ENCODE measurements around the gene ARHGAP20.

Gene ARHGAP20

GRCh38 chr11:110750100-110750499 is 37.9 kb upstream of the ARHGAP20 start:
- Histone ChIP-seq H3K4me1 (ENCODE audit: control insufficient read depth, insufficient read depth, low read length) (no peaks in the 10 kb centered on the region), H3K4me3 (ENCODE audit: low read depth, low read length) (no peak overlapping the region), H3K27ac (ENCODE audit: extremely low read depth, low read depth, low read length) (no peak overlapping the region), H3K36me3 (ENCODE audit: control insufficient read depth in 2 of 2, insufficient read depth in 1 of 2, low read length in 2 of 2) (no peaks in the 10 kb centered on the region), H3K9me3 (ENCODE audit: control insufficient read depth, insufficient read depth, low read depth, low read length) (no peaks in the 10 kb centered on the region)
- TF ChIP-seq ZNF404 (tag by site-specific recombination; IDR thresholded peaks at IDR 0.05), result no peak
- TF ChIP-seq, protein P1, sequence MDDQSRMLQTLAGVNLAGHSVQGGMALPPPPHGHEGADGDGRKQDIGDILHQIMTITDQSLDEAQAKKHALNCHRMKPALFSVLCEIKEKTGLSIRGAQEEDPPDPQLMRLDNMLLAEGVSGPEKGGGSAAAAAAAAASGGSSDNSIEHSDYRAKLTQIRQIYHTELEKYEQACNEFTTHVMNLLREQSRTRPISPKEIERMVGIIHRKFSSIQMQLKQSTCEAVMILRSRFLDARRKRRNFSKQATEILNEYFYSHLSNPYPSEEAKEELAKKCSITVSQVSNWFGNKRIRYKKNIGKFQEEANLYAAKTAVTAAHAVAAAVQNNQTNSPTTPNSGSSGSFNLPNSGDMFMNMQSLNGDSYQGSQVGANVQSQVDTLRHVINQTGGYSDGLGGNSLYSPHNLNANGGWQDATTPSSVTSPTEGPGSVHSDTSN (CRISPR knock-in tag; IDR thresholded peaks at IDR 0.05), result no peak
- TF ChIP-seq, protein P2, sequence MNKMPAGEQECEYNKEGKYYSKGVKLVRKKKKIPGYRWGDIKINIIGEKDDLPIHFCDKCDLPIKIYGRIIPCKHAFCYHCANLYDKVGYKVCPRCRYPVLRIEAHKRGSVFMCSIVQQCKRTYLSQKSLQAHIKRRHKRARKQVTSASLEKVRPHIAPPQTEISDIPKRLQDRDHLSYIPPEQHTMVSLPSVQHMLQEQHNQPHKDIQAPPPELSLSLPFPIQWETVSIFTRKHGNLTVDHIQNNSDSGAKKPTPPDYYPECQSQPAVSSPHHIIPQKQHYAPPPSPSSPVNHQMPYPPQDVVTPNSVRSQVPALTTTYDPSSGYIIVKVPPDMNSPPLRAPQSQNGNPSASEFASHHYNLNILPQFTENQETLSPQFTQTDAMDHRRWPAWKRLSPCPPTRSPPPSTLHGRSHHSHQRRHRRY (tag by site-specific recombination; IDR thresholded peaks at IDR 0.05), result no peak
- TF ChIP-seq ZNF157 (tag by site-specific recombination; IDR thresholded peaks at IDR 0.05), result no peak
- no peak for TF ChIP-seq ZBTB8A (tag by site-specific recombination; IDR thresholded peaks at IDR 0.05)
- no peak for TF ChIP-seq ZNF174 (tag by site-specific recombination; IDR thresholded peaks at IDR 0.05)
- TF ChIP-seq ZNF292 (tag by site-specific recombination; IDR thresholded peaks at IDR 0.05; ENCODE audit: borderline replicate concordance, low read depth), result no peak
- no peak for TF ChIP-seq ZNF623 (tag by site-specific recombination; IDR thresholded peaks at IDR 0.05)
- TF ChIP-seq, protein P3, sequence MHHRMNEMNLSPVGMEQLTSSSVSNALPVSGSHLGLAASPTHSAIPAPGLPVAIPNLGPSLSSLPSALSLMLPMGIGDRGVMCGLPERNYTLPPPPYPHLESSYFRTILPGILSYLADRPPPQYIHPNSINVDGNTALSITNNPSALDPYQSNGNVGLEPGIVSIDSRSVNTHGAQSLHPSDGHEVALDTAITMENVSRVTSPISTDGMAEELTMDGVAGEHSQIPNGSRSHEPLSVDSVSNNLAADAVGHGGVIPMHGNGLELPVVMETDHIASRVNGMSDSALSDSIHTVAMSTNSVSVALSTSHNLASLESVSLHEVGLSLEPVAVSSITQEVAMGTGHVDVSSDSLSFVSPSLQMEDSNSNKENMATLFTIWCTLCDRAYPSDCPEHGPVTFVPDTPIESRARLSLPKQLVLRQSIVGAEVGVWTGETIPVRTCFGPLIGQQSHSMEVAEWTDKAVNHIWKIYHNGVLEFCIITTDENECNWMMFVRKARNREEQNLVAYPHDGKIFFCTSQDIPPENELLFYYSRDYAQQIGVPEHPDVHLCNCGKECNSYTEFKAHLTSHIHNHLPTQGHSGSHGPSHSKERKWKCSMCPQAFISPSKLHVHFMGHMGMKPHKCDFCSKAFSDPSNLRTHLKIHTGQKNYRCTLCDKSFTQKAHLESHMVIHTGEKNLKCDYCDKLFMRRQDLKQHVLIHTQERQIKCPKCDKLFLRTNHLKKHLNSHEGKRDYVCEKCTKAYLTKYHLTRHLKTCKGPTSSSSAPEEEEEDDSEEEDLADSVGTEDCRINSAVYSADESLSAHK (tag by site-specific recombination; IDR thresholded peaks at IDR 0.05), result no peak
- TF ChIP-seq, protein P4, sequence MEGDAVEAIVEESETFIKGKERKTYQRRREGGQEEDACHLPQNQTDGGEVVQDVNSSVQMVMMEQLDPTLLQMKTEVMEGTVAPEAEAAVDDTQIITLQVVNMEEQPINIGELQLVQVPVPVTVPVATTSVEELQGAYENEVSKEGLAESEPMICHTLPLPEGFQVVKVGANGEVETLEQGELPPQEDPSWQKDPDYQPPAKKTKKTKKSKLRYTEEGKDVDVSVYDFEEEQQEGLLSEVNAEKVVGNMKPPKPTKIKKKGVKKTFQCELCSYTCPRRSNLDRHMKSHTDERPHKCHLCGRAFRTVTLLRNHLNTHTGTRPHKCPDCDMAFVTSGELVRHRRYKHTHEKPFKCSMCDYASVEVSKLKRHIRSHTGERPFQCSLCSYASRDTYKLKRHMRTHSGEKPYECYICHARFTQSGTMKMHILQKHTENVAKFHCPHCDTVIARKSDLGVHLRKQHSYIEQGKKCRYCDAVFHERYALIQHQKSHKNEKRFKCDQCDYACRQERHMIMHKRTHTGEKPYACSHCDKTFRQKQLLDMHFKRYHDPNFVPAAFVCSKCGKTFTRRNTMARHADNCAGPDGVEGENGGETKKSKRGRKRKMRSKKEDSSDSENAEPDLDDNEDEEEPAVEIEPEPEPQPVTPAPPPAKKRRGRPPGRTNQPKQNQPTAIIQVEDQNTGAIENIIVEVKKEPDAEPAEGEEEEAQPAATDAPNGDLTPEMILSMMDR (tag by site-specific recombination; IDR thresholded peaks at IDR 0.05), result no peak
- TF ChIP-seq ZBTB44 (tag by site-specific recombination; IDR thresholded peaks at IDR 0.05), result no peak
- ChIA-PET CTCF (interaction anchor here (0.6 kb wide), 1 partner anchor 576 kb away, joined by 3 read pairs; no protein-coding TSS in a partner anchor), POLR2A (no interaction called here)

GRCh38 chr11:110747531-110747930 is 35.3 kb upstream of the ARHGAP20 start:
- no peak overlapping the region for H3K27ac ChIP-seq (ENCODE audit: extremely low read depth, low read depth, low read length)
- H3K36me3 ChIP-seq (ENCODE audit: control insufficient read depth in 2 of 2, insufficient read depth in 1 of 2, low read length in 2 of 2), result no peaks in the 10 kb centered on the region
- H3K4me1 ChIP-seq (ENCODE audit: control insufficient read depth, insufficient read depth, low read length), result no peaks in the 10 kb centered on the region
- ChIA-PET CTCF (no interaction called here), POLR2A (no interaction called here)
- no peak overlapping the region for H3K4me3 ChIP-seq (ENCODE audit: low read depth, low read length)
- no peaks in the 10 kb centered on the region for H3K9me3 ChIP-seq (ENCODE audit: control insufficient read depth, insufficient read depth, low read depth, low read length)
- no peak for TF ChIP-seq ZNF433 (tag by site-specific recombination; IDR thresholded peaks at IDR 0.05; ENCODE audit: low read depth)
- TF ChIP-seq ZNF660 (tag by site-specific recombination; IDR thresholded peaks at IDR 0.05), result no peak
- no peak for TF ChIP-seq ZNF670 (tag by site-specific recombination; IDR thresholded peaks at IDR 0.05; ENCODE audit: low read depth)
- no peak for TF ChIP-seq ZIC2 (tag by site-specific recombination; IDR thresholded peaks at IDR 0.05)
- no peak for TF ChIP-seq BCL11B (tag by site-specific recombination; IDR thresholded peaks at IDR 0.05; ENCODE audit: low read depth)
- TF ChIP-seq OSR2 (tag by site-specific recombination; IDR thresholded peaks at IDR 0.05), result no peak
- TF ChIP-seq MZF1 (tag by site-specific recombination; IDR thresholded peaks at IDR 0.05; ENCODE audit: borderline replicate concordance), result no peak
- TF ChIP-seq ZNF146 (tag by site-specific recombination; IDR thresholded peaks at IDR 0.05), result no peak
- TF ChIP-seq ZNF211 (tag by site-specific recombination; IDR thresholded peaks at IDR 0.05; ENCODE audit: low read depth), result no peak
- no peak for TF ChIP-seq ZBTB11 (tag by site-specific recombination; conservative IDR thresholded peaks at IDR 0.05; ENCODE audit: low read depth)
- no peak for TF ChIP-seq SP7 (tag by site-specific recombination; IDR thresholded peaks at IDR 0.05)
- TF ChIP-seq ZNF610 (tag by site-specific recombination; IDR thresholded peaks at IDR 0.05; ENCODE audit: borderline replicate concordance), result no peak
